Stimulated activated CD4-positive, alpha-beta T cell treated with anti-CD3 and anti-CD28 coated beads, Interleukin-2, amount 100 ng/mL, for 24 hours (primary cell): ENCODE results near the gene ZNF383.

ENCODE experiments used
- DNase-seq, 2 donors: peaks; one replicate each; pipeline ENCODE4 v3.0.0-alpha.2; 2020

Gene ZNF383

DNA sequence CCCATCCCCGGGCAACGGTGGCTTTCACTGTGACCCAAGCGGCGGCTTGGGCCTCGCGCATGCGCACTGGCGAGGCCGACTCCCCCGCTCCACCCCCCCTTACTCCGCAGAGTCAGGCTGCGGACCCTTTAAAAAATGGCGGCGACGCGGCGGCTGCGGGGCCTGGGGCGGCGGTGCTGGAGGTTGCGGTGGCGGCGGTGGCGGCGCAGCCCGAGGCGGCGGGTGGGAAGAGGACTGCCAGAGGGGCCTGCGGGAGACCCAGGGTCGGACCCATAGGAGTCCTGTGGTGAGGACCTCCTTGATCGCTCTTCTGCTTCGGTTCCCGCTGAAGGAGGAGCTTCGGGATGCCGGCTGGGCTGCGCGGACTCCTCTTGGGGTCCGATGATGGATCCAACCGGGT, 76.2 kb downstream of the ZNF383 start:
- peak in 1 of 2 donors; percentile 24 for DNase-seq
